CD4-positive, alpha-beta T cell treated with Interleukin-17A for 1 hour (primary cell): Measurements from ENCODE around the gene RNF125.
"Not testable (repeated sequence)": the region's sequence is repeated elsewhere in the genome, so short reads cannot be mapped to it uniquely, and the experiment has no call there.

ENCODE experiments used
- DNase-seq: peaks from one replicate; pipeline ENCODE4 v3.0.0-alpha.2; 2020

The RNF125 gene

DNA sequence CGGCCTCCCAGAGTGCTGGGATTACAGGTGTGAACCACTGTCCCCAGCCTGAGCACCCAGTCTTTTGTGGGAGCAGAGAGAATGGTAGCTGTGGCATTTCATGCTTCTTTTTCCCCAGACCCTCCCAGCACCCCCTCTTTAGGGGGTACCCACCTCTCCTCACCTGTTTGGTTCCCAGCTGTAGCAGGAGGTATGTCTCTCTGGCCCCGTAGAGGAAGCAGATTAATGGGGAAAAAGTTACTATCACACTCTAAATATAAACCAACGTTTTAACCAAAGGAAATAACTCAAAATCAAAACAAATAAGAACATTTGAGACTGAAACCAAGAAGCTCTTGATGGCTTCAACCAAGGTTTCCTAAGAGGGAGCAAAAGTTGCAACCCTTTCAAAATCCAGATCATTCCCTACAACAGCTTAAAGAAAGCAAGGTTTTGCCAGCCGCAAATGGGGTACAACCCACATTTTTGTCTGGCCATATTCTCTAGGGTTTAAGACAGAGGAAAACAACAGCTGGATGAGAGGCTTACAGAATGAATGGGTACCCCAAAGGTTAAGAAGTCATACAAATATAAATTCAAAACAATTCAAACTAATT lies 8.0 kb downstream of the RNF125 start:
- DNase-seq, result no peak

DNA sequence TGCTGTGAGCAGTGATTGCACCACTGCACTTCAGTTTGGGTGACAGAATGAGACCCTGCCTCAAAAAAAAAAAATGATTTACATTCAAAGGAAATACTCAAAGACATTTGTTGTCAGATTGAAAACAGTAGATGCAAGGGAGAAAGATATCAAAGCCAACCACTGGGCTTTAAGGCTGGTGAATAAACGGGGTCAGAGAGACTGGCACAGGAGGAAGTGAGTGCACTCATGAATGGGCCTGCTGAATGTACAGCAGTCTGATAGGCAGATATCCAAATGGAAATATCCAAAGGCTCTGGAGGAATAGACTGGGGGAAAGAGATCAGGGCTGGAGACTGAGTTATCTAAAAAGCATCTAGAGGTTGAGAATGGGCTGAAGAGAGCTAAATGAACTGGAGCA lies 10.9 kb downstream of the RNF125 start:
- DNase-seq, result no peak

DNA sequence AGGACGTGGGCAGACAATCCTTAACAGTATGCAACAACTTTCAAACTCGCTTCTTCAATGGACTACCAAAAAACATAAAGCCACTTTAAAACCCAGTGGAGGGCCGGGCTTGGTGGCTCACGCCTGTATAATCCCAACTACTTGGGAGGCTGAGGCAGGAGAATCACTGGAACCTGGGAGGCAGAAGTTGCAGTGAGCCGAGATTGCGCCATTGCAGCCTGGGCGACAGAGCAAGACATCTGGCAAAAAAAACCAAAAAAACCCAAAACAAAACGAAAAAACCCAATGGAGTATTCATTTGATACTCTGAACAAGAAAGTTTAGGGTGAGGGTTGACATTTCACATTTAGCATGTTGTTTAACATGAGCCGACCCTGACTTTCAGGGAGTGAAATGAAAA lies 14.0 kb downstream of the RNF125 start:
- DNase-seq, result no peak

DNA sequence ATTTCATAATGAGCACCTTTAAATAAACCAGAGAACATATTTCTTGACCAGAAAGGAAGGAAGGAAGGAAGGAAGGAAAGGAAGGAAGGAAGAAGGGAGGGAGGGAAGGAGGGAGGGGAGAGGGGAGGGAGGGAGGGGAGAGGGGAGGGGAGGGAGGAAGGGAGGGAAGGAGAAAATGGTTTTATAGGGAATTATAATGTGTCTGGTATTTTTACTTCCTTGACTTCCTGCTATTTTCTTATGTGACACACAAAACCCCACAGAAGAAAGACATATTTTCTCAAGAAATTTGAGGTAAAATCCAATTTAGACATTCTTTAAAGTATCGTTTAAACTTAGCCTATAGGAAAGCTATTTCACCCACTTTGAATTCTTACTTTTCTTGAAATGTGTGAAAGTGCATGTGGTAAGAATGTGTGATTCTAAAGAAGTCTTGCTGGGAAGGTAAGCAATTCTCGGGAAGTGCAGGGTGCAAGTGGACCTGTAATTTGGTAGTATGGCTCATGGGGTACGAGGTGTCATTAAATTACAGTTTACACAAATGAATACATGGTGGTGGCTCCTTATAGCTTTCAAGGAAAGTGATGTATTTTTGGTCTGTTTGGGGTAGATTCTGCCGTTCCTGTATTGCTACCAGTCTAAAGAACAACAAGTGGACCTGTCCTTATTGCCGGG lies 18.0 kb downstream of the RNF125 start:
- DNase-seq, result no peak

DNA sequence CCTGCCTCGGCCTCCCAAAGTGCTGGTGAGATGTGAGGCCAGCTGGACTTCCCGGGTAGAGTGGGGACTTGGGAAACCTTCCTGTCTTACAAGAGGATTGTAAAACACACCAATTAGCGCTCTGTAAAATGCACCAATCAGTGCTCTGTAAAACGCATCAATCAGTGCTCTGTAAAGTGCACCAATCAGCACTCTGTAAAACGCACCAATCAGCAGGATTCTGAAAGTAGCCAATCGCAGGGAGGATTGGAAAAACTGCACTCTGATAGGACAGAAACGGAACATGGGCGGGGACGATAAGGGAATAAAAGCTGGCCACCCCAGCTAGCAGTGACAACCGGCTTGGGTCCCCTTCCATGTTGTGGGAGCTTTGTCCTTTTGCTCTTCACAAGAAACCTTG lies 19.0 kb downstream of the RNF125 start:
- DNase-seq, result no peak

DNA sequence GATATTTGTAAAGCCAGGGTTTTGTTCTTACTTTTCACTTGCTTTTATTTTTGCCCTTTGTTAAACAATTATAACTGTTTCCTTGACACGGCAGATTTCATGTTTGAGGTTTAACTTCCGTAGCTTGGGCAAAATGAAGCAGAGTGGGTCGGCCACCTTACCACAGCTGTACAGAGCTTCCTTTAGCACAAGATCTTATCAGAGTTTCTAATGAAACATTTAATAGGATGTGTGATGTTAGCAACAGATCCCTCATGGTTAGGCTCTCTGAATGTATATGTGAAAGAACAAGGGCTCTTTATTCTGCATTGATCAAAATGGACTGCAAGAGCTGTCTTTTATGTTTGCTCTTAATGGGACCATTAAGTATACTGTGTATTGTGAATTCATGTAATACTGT lies 22.3 kb downstream of the RNF125 start:
- DNase-seq, result peak; percentile 74

DNA sequence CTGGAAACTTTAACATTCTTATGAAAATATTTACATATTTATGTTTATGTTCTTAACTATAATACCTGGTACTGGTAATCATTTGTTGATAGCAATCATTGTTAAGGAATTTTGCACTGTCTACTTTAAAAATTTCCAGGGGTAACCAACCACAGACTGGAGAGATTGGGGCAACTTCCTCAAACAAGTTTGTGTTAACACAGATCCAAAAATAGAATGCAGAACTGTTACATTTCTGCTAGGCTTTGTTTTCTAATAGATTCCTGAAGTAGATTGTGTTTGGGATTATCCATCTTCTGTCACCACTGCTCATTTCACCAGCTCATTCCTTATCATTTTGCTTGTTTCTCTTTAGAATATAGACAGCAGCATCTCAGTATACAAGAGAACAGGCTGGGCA lies 23.7 kb downstream of the RNF125 start:
- DNase-seq, result no peak

DNA sequence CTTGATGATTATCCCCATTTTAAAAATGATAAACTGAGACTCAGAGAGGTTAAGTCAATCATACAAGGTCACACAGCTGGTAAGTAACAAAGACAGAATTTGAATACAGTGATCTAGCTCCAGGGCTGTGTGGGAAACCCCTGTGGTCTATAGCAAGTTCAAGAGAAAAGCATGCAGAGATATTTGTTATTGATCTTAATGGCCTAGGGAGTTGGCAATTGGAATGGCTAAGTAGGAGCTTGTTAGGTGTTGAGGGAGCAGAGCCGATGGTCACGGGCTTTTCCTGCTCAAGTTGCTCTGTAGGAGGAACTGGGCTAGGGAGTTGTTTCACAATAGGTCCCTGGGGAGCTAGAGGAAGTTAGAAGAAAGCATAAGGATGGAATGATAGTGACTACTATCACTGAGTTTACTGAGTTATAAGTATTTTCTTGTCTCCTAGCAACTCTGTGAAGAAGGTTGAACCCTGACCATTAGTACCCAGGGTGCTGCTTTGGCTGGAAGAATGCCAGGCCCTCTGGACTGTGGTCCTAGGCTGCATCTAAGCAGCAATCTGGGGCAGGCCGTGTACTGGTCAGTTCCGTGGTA lies 30.0 kb downstream of the RNF125 start:
- peak; percentile 35 for DNase-seq

DNA sequence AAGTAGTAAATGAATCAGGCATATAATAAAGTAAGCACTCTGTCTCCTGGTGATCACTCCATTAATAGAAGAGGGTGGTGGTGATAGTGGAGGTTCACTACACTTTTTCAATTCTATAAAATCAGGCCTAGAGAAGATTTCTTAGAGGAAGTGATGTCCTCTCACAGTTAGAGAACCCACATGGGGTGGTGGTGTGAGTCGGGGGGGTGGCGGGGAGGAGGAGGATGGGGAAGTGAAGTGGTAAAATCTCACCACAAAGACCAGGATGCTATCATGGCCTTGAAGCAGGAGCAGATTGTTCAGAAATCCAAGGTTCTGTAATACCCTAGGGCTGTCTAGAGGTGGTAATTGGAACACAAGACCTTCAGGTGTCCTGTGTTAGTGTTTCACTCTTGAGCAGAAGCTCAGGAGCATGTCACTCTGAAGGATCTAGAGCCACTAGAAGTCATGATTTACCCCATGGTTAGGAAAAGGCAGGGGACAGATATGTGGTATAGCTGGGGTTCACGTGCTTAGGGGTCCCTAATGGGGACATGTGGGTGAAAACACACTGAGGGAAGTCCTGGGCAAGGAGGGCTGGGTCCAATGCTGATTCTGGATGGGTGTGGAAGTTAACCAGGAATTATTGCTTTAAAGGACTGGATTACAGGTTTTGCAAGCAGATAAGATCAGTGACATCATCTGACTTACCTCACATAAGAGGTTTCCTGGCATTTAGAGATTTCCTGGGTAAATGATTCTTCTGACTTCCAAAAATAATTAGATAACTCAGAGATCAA lies 31.0 kb downstream of the RNF125 start:
- DNase-seq, result peak; percentile 60

DNA sequence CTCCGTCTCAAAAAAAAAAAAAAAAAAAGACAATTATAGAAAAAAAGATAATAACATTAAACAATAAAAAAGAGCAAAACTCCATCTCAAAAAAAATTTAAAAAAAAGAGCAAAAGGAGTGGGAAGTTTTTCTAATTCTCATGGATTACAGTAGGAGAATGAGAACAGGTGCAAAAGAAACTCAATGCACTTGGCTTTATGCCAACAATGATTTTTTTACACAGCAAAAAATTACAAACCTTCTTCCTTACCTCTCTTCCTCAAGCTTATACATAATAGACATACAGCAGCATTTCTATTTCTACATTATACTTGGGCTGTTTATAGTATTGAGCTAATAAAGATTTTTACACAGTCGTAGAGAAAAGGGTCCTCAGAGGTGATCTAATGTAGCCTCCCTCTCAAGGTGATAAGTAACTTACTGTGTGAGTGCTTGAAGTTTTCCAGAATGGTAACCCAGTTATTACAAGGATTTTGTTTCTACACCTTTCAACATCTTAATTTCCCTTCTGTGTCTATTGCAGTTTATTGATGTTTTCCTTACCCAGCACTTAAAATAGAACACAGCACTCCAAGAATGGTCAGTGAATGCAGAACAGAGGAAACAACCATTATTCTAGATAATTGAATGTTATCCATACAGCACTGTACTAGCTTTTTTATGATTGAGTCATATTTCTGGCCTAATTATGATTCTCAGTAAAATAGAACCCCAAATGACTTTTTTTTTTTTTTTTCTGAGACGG lies 38.2 kb downstream of the RNF125 start:
- DNase-seq, result no peak

DNA sequence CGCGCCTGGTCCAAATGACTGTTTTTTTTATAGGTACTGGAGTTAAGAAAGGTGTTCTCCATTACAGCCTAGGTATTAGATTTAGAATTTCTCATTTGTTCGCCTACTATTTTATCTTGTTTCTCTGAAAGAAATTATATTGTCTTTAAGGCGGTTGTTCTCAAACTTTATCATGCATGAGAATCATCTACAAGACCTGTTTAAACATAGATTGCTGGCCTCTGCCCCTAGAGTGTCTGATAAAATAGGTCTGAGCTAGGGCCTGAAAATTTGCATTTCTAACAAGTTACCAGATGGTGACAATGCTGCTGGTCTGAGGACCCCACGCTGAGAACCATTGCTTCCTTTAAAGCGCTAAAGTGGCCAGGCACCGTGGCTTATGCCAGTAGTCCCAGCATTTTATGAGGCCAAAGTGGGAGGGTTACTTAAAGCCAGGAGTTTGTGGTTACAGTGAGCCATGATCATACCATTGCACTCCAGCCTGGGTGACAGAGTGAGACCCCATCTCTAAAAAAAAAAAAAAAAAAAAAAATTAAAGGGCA lies 39.1 kb downstream of the RNF125 start:
- DNase-seq, result no peak

DNA sequence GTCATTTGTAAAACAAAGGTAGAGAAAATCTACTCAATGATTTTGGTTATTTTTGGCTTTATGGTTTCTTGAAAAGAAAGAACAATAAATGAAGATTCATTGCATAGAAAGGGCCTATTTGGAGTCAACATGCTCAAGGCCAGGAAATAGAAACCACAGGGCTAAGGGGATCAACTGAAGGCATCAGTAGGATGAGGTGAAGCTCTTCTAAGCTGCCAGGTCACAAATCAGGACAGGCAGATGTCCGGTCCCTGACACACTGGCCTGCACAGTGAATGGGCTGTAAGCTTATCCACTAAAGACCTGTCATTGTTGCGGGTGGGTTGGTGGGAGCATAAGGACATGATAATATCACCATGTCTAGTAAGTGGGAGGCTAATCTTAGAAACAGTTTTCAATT lies 41.4 kb downstream of the RNF125 start:
- DNase-seq, result no peak

DNA sequence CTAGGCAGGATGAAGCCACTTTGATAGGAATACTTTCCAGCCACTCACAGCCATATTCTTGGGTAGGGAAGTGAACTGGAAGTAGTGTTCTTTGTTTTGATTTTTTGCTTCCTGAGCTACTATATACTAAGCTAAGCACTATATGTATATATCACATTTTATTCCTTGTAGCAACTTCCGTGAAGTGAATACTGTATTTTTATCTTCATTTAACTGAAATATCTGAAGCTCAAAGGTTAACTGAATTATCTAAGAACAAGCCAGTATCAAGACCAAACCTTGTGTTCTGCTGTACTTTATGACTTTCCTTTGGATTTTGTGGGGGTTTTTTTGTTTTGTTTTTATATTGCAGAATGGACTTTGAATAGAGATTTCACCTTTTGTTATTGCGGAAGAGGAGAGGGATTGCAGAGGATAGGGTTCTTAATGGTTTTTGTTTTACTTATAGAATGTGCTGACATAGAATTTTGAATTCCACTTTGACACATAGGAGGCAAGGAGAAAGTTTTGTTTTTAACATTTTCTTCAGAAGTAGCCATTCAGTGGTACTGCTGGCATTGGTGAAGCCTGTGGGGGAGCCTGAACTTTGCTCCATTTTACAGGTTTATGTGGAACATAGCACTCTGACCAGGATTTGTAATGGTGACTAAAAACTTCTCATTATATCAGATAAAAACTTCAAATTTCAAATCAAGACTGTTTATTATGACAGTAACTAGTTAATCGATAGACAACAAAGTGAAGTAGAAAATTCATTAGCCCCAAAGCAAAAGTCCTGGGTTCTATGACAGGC lies 48.9 kb downstream of the RNF125 start:
- DNase-seq, result no peak

DNA sequence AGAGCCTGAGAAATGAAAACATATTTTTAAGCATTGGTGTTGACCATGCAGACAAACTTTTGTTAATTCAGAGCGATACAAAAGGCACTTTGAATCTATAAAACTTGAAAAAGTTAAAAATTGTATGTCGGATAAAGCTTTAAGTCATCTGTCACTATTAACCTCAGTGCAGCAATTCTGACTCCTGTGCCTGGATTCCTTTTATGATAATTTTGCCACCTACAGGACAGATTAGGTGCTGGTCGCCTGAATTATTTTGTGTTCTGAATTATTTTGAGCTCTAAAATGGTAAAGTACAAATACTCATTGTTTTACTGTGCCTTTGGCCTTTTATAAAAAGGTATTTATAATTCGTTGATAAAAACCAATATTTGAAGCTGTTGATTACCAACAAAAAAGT lies 53.7 kb downstream of the RNF125 start:
- peak; percentile 63 for DNase-seq

DNA sequence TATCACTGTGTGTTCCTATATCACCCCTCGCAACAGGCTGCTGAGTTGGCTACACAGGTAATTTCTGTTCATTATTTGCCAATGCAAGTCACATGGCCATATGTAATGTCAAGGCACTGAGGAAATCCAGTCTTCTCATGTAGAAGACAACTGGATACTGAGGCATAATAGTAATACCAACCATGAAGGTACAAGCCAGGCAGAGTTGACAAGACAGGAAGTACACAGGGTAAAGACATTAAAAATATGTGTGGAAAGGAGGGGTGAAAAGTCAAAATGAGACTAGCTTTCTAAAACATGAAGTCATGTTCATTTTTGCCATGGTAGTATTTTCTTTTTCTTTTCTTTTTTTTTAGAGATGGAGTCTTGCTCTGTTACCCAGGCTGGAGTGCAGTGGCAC lies 55.6 kb downstream of the RNF125 start:
- no peak for DNase-seq

DNA sequence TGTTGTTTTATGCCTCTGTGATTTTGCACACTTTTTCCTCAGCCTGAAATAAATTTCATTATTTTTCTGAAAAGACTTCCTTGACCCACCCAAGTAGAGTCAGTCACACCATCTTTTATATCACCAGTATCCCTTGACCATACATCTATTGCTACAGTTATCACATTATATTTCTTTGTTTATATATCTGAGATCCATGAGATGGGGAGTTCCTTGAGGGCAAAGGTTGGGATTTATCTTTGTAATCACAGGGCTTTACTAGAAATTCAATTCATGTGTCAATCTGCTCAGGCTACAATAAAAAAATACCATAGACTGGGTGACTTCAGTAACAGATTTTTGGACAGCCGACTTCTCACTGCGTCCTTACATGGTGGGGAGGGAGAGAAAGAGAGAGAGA lies 60.2 kb downstream of the RNF125 start:
- no peak for DNase-seq

DNA sequence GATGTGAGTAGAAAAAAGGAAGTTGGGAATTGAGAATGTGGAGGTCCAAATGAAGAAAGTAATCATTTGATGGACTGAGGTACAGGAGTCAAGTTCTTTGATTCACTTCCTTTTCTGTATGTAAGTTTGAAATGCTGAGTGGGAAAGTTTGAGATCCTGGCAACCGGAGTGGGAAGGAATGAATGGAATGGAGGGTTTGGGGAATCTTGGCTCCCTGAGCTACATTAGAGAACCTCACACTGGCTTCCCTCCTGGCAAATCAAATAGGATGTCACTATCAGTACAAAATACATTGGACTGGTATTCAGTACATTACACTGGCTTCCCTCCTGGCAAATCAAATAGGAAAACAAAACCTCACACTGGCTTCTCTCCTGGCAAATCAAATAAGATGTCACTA lies 63.3 kb downstream of the RNF125 start:
- DNase-seq, result no peak

DNA sequence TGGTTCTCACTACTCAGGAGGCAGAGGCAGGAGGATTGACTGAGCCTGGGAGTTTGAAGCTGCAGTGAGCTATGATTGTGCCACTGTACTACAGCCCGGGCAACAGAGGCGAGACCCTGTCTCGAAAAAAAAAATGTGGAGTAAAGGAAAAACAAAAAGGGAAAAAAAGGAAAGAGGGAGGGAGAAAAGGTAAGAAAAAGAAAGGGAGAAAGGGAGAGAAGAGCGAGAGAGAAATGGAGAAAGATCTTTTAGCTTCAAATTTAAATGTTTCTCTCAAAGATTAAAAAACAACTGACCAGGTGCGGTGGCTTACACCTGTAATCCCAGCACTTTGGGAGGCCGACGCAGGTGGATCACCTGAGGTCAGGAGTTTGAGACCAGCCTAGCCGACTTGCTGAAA lies 65.2 kb downstream of the RNF125 start:
- DNase-seq, result no peak

DNA sequence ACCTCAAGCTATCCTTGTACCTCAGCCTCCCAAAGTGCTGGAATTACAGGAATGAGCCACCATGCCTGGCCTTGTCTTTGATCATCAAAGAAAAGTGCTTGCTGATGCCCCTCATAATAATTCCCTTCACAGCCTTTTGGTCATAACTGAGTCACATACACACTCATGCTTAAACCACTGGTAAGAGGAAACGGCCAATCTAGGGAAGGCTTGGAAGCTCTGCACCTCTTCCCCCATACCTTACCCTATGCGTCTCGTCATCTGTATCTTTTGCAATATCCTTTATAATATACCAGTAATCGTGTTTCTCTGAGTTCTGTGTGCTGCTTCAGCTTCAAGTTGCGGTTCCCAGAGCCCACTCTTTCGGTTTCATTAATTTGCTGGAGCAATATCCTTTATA lies 68.3 kb downstream of the RNF125 start:
- no peak for DNase-seq

DNA sequence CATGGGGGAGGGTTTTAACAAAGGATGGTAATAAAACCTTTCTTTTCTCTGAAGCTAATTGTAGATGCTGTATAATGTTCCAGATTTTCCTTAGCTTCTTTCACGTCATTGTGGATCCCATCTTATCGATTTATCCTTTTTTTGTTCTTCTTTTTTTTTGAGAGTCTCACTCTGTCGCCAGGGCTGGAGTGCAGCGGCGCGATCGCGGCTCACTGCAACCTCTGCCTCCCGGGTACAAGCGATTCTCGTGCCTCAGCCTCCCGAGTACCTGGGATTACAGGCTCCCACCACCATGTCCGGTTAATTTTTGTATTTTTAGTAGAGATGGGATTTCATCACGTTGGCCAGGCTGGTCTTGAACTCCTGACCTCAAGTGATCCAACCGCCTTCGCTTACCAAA lies 72.2 kb downstream of the RNF125 start:
- not testable (repeated sequence) for DNase-seq

DNA sequence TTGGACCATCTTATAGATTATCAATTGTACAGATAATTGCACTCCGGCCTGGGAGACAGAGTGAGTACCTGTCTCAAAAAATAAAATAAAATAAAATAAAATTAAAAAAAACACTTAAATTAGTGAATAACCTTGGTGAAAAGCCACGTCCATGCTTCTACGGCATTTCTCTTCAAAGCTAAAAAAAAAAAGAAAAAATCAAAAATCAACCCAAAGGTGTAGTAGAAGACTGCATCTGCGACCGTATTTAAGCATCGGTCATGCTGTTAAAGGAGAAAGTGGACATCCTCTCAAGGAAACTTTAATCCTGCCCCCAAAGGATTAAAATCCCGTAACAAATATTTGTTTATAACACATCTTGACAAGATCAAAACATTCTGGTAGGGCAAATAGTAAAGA lies 72.7 kb downstream of the RNF125 start:
- DNase-seq, result no peak
